OCI-LY1 (cell line): Measurements from ENCODE around the gene IVD.

Experiments used
- H2AFZ ChIP-seq: fragments of 200-600 bp; sonication (generic), shearing (Covaris generic); 2 replicates; pipeline ENCODE4 v1.6.0; 2014; ENCODE audit warnings: antibody characterized with exemption, mild to moderate bottlenecking, low read length
- H3F3A ChIP-seq: fragments of 200-600 bp; sonication (generic), shearing (Covaris generic); 2 replicates; pipeline ENCODE4 v1.6.0; 2014; ENCODE audit warnings: mild to moderate bottlenecking, antibody characterized with exemption, low read length, moderate library complexity; ENCODE audit not compliant: insufficient read depth
- H3K27ac ChIP-seq: fragments of 200-600 bp; sonication (generic); 2 replicates; pipeline ENCODE4 v1.5.1; 2014; ENCODE audit warnings: low read length, mixed run types, mild to moderate bottlenecking, low read depth; ENCODE audit not compliant: poor library complexity, severe bottlenecking
- H3K27me3 ChIP-seq: fragments of 200-600 bp; sonication (generic); 2 replicates; pipeline ENCODE4 v1.6.0; 2014; ENCODE audit warnings: antibody characterized with exemption, mild to moderate bottlenecking, low read length, moderate library complexity; ENCODE audit not compliant: insufficient read depth
- H3K36me3 ChIP-seq: fragments of 200-600 bp; sonication (generic); 2 replicates; pipeline ENCODE4 v1.6.1; 2014; ENCODE audit warnings: mild to moderate bottlenecking, antibody characterized with exemption, low read length, moderate library complexity, mixed read lengths; ENCODE audit not compliant: insufficient read depth
- H3K4me1 ChIP-seq: fragments of 200-600 bp; sonication (generic); 2 replicates; pipeline ENCODE4 v1.5.1; 2014; ENCODE audit warnings: mild to moderate bottlenecking, low read length, moderate library complexity; ENCODE audit not compliant: insufficient read depth, severe bottlenecking
- H3K4me2 ChIP-seq: fragments of 200-600 bp; sonication (generic), shearing (Covaris generic); 2 replicates; pipeline ENCODE4 v1.6.1; 2014; ENCODE audit warnings: low read length
- H3K4me3 ChIP-seq: fragments of 200-600 bp; sonication (generic); 2 replicates; pipeline ENCODE4 v1.5.1; 2014; ENCODE audit warnings: low read length, low read depth, mild to moderate bottlenecking, mixed read lengths; ENCODE audit not compliant: poor library complexity, severe bottlenecking
- H3K79me2 ChIP-seq: fragments of 200-600 bp; shearing (Covaris generic); 2 replicates; pipeline ENCODE4 v1.6.1; 2016; ENCODE audit warnings: mixed run types, low read length, mixed read lengths; ENCODE audit not compliant: insufficient read depth
- H3K9ac ChIP-seq: fragments of 200-600 bp; sonication (generic), shearing (Covaris generic); 2 replicates; pipeline ENCODE4 v1.6.1; 2014; ENCODE audit warnings: mild to moderate bottlenecking, low read length, mixed read lengths
- H3K9me2 ChIP-seq: fragments of 200-600 bp; sonication (generic), shearing (Covaris generic); 2 replicates; pipeline ENCODE4 v1.6.1; 2014; ENCODE audit warnings: low read depth, mild to moderate bottlenecking, low read length, mixed read lengths
- H3K9me3 ChIP-seq: fragments of 200-600 bp; shearing (Covaris generic); 2 replicates; pipeline ENCODE4 v1.6.1; 2014; ENCODE audit warnings: low read length, mixed read lengths
- H4K20me1 ChIP-seq: fragments of 200-600 bp; sonication (generic), shearing (Covaris generic); 2 replicates; pipeline ENCODE4 v1.6.0; 2016; ENCODE audit warnings: mild to moderate bottlenecking, low read length; ENCODE audit not compliant: insufficient read depth
- CTCF ChIP-seq: fragments of 200-600 bp; sonication (generic), shearing (Covaris generic); IDR thresholded peaks from 2 replicates; pipeline ENCODE4 v1.5.1; 2017; ENCODE audit warnings: mild to moderate bottlenecking, antibody characterized with exemption, low read length, moderate library complexity, mixed read lengths
- EZH2 ChIP-seq: fragments of 200-600 bp; sonication (generic), shearing (Covaris generic); IDR thresholded peaks from 2 replicates; pipeline ENCODE4 v1.8.0; 2017; ENCODE audit warnings: borderline replicate concordance, mixed run types, mild to moderate bottlenecking, antibody characterized with exemption, low read length, moderate library complexity, mixed read lengths

Gene IVD

GRCh38 chr15:40435023-40435709, 29.6 kb downstream of the IVD start:
- Histone ChIP-seq H3K4me3 (no peak overlapping the region), H3K79me2 (no peaks in the 10 kb centered on the region), H3F3A (no peaks in the 10 kb centered on the region), H3K27ac (no peak overlapping the region), H3K4me2 (no peak overlapping the region), H3K9ac (no peak overlapping the region), H4K20me1 (no peaks in the 10 kb centered on the region), H2AFZ (no peak overlapping the region), H3K4me1 (peaks cover 8% of the 10 kb centered on the region), H3K9me2 (no peaks in the 10 kb centered on the region), H3K9me3 (no peaks in the 10 kb centered on the region), H3K36me3 (no peaks in the 10 kb centered on the region), H3K27me3 (peaks cover 12% of the 10 kb centered on the region; the same call in 1 of the 2 replicates)
- TF ChIP-seq CTCF, result no peak
- TF ChIP-seq EZH2, result no peak

- Histone ChIP-seq H2AFZ (no peak overlapping the region), H3K9me3 (no peaks in the 10 kb centered on the region), H3K27me3 (peaks cover 12% of the 10 kb centered on the region; the same call in 1 of the 2 replicates), H3K79me2 (no peaks in the 10 kb centered on the region), H3K4me1 (peaks cover 11% of the 10 kb centered on the region), H3K9ac (no peak overlapping the region), H3K9me2 (no peaks in the 10 kb centered on the region), H3K27ac (no peak overlapping the region), H3K4me2 (no peak overlapping the region), H3K36me3 (no peaks in the 10 kb centered on the region), H3F3A (no peaks in the 10 kb centered on the region), H4K20me1 (no peaks in the 10 kb centered on the region), H3K4me3 (no peak overlapping the region)
- TF ChIP-seq EZH2 (no peak), CTCF (no peak)
Measured at GRCh38 chr15:40435710-40436089, 30.1 kb downstream of the IVD start.

GRCh38 chr15:40436116-40436891, 30.7 kb downstream of the IVD start:
- Histone ChIP-seq H2AFZ (no peak overlapping the region), H3F3A (no peaks in the 10 kb centered on the region), H3K9me2 (no peaks in the 10 kb centered on the region), H3K9ac (no peak overlapping the region), H3K4me2 (no peak overlapping the region), H3K9me3 (no peaks in the 10 kb centered on the region), H3K4me1 (peaks cover 11% of the 10 kb centered on the region), H4K20me1 (no peaks in the 10 kb centered on the region), H3K4me3 (no peak overlapping the region), H3K79me2 (no peaks in the 10 kb centered on the region), H3K27ac (no peak overlapping the region), H3K27me3 (peaks cover 12% of the 10 kb centered on the region; the same call in 1 of the 2 replicates), H3K36me3 (no peaks in the 10 kb centered on the region)
- TF ChIP-seq CTCF, result no peak
- no peak for TF ChIP-seq EZH2
